Fibroblast of peridontal ligament (primary cell): ENCODE results near the gene ROR1.

Experiments used
- DNase-seq: peaks from one replicate; pipeline ENCODE4 v3.0.0-alpha.2; 2010; ENCODE audit errors: extremely low read depth

The ROR1 gene

DNA sequence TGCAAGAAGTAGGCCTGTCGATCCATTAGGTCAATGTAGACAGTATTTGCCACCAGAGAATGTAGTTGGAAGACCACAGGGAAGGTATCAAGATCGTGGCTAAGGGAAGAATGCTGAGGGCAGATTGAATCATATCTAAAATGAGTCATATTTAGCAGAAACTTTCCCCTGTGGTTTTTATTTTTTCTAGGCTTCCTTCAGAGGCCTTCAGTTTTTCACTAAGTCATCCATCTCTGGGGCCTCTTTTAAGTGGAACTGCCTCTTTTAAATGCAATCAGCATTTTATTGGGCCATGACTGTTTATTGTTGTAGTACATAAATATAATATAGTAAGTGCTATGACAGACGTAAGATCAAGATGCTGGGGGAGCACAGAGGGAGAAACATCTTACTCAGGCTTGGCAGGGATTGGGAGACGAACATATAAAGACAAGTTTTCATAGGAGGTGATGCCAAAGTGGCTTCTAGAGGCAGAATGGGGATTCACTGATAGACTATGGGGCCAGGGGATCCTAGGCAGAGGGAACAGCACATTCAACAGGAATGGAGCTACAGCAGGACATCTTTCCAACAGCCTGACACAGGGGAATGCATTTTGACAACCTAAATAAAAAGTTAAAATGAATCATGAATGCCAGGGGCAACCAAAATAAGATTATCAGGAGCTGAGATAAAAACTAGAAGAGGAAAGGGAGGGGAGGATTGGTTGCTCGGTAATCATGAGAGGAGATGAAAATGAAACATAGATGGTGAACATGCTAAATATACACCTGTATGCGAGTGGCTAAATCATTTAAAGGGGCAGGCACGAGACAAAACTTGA lies 449.7 kb downstream of the ROR1 start:
- peak; percentile 94 for DNase-seq

DNA sequence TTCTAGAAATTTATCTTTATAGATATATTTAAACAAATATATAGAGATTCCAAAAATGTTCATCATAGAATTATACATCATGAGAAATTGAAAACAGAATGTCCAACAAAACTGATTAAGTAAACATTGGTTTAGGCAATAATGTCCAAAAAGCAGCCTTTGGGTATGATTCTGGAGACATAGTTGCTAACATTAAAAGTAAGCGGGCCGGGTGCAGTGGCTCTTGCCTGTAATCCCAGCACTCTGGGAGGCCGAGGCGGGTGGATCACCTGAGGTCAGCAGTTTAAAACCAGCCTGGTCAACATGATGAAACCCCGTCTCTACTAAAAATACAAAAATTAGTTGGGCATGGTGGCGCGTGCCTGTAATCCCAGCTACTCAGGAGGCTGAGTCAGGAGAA lies 450.4 kb downstream of the ROR1 start:
- DNase-seq, result peak; percentile 29

- peak; percentile 65 for DNase-seq
These were observed 454.5 kb downstream of the ROR1 start for GRCh38 chr1:64228167-64228957.

GRCh38 chr1:64229307-64229706 lies 455.5 kb downstream of the ROR1 start:
- DNase-seq, result no peak
